Karpas-422 (cell line): ENCODE data around the gene DOCK4. TPM values are rescaled to one million over a fixed set of nuclear protein-coding genes. Genes with fewer than 3 reads are reported as not detected.

Experiments used
- DNase-seq: peaks from one replicate; pipeline ENCODE4 v3.0.0-alpha.2; 2015
- H2AFZ ChIP-seq: fragments of 200-600 bp; sonication (generic); 2 replicates; pipeline ENCODE4 v1.6.1; 2014; ENCODE audit warnings: antibody characterized with exemption, low read length, mixed read lengths
- H3K27ac ChIP-seq: fragments of 200-600 bp; sonication (generic); 2 replicates; pipeline ENCODE4 v1.5.1; 2014; ENCODE audit warnings: mild to moderate bottlenecking, low read length, moderate library complexity
- H3K27me3 ChIP-seq: fragments of 200-600 bp; sonication (generic); 2 replicates; pipeline ENCODE4 v1.6.1; 2014; ENCODE audit warnings: low read length, mixed read lengths
- H3K36me3 ChIP-seq: fragments of 200-600 bp; sonication (generic); 2 replicates; pipeline ENCODE4 v1.6.1; 2014; ENCODE audit warnings: low read length, mixed read lengths; ENCODE audit not compliant: insufficient read depth
- H3K4me1 ChIP-seq: fragments of 200-600 bp; sonication (generic); 2 replicates; pipeline ENCODE4 v1.6.1; 2014; ENCODE audit warnings: mild to moderate bottlenecking, low read length, mixed read lengths
- H3K4me2 ChIP-seq: fragments of 200-600 bp; sonication (generic); 2 replicates; pipeline ENCODE4 v1.6.1; 2014; ENCODE audit warnings: low read length, low read depth, mild to moderate bottlenecking; ENCODE audit not compliant: poor library complexity, severe bottlenecking
- H3K4me3 ChIP-seq: fragments of 200-600 bp; sonication (generic); 2 replicates; pipeline ENCODE4 v1.5.1; 2014; ENCODE audit warnings: mild to moderate bottlenecking, antibody characterized with exemption, low read length, mixed read lengths
- H3K79me2 ChIP-seq: fragments of 200-600 bp; sonication (generic); 2 replicates; pipeline ENCODE4 v1.6.1; 2014; ENCODE audit warnings: mild to moderate bottlenecking, low read length, mixed read lengths
- H3K9ac ChIP-seq: fragments of 200-600 bp; sonication (generic); 2 replicates; pipeline ENCODE4 v1.6.0; 2014; ENCODE audit warnings: low read length
- H3K9me2 ChIP-seq: fragments of 200-600 bp; sonication (generic), shearing (Covaris generic); replicated peaks from 2 replicates; pipeline ENCODE4 v1.6.0; 2014; ENCODE audit warnings: mild to moderate bottlenecking, low read length, moderate library complexity; ENCODE audit not compliant: insufficient read depth
- H3K9me3 ChIP-seq: fragments of 300-700, 200-600 bp; sonication (generic); 2 replicates; pipeline ENCODE4 v1.6.1; 2014; ENCODE audit warnings: low read length, mixed read lengths
- H4K20me1 ChIP-seq: fragments of 200-600 bp; sonication (generic); 2 replicates; pipeline ENCODE4 v1.6.1; 2014; ENCODE audit warnings: mild to moderate bottlenecking, antibody characterized with exemption, low read length, low read depth; ENCODE audit not compliant: insufficient read depth
- total RNA-seq: library from RNA; depleted of rRNA; stranded (reverse); fragments of >200 nt; shearing (Covaris generic); gene quantifications from 2 replicates; pipeline ENCODE4 v1.2.3, GENCODE V29; 2014; ENCODE audit warnings: low replicate concordance

Gene DOCK4
- total RNA-seq, 1 experiment from 2014 or later = 0.07 TPM

DNA sequence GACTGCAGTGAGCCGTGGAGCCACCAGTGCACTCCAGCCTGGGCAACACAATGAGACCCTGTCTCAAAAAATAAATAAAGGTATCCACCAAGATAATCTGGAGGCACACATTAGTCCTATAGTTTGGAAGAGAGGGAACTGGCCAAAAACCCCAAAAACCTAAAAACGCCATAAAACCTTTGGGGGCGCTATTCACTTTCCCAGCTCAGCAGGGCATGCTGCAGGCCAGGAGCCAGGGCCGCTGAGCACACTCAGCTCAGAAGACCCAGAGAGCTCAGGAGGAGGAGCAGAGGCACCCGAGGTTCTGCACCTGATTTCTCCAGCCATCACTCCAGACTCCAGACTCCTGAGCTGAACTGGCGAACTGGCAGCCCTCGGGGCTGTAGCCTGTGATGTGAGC lies 476.7 kb downstream of the DOCK4 start:
- H3K9ac ChIP-seq = no peak overlapping the region
- DNase-seq = no peak
- no peaks in the 10 kb centered on the region for H3K4me1 ChIP-seq
- no peaks in the 10 kb centered on the region for H3K79me2 ChIP-seq
- no peak overlapping the region for H3K27ac ChIP-seq
- H3K36me3 ChIP-seq = no peaks in the 10 kb centered on the region
- H4K20me1 ChIP-seq = no peaks in the 10 kb centered on the region
- no peak overlapping the region for H3K4me3 ChIP-seq
- no peaks in the 10 kb centered on the region for H3K9me3 ChIP-seq
- H3K27me3 ChIP-seq = no peaks in the 10 kb centered on the region
- H2AFZ ChIP-seq = no peak overlapping the region
- no peaks in the 10 kb centered on the region for H3K9me2 ChIP-seq
- H3K4me2 ChIP-seq = no peak overlapping the region

DNA sequence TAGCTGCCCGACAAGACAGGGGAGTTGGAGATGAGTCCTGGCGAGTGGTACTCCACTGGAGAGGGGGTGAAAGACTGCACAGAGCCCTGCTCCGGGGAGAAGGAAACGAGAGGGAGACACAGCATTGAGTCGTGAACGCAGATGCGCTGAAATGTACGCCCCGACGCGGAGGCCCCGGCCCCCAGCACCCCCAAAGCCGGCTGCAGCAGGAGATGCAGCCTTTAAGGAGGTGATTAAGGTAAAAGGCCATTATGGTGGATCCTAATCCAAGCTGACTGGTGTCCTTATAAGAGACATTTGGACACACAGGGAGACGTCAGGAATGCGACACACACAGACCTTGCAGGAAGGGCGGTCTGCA lies 477.6 kb downstream of the DOCK4 start:
- H3K9me2 ChIP-seq = no peaks in the 10 kb centered on the region
- H2AFZ ChIP-seq = no peak overlapping the region
- H3K27ac ChIP-seq = no peak overlapping the region
- no peaks in the 10 kb centered on the region for H3K36me3 ChIP-seq
- no peak overlapping the region for H3K4me2 ChIP-seq
- no peaks in the 10 kb centered on the region for H3K79me2 ChIP-seq
- no peak overlapping the region for H3K9ac ChIP-seq
- H3K4me1 ChIP-seq = no peaks in the 10 kb centered on the region
- H3K4me3 ChIP-seq = no peak overlapping the region
- DNase-seq = no peak
- H4K20me1 ChIP-seq = no peaks in the 10 kb centered on the region
- no peaks in the 10 kb centered on the region for H3K27me3 ChIP-seq
- H3K9me3 ChIP-seq = no peaks in the 10 kb centered on the region

DNA sequence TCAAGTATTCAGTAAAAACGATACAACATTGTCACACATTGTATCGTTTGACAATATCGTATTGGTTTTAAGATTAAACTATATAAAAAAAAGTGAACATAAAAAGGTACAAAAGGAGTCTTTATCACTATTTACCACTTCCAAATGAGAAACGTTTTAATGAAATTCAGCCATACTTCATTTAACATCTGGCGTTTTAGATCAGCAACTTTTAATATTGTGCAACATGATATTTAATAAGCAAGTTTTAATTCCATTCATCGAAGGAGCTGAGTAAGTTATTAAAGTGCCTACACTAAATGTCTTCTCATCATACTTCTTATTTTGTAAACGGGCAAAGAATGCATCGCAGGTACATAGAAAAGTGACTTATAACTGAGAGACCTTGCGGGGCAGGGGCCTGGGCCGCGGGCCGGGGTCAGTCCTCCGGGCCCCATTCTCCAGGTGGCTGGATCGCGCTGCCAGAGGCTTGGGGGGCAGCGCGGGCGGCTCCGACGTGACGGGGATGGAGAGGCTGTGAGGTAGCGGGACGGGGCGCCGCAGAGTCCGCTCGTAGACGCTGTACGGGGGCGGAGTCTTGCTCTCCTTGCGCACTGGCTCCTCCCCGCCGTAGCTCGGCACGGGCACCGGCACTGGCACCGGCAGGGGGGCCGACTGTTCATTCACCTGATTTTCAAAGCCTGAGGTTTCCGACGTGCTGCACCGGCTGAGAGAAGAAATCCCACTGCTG lies 478.1 kb downstream of the DOCK4 start:
- Histone ChIP-seq H3K9ac (no peak overlapping the region), H3K4me1 (no peaks in the 10 kb centered on the region), H2AFZ (no peak overlapping the region), H3K27me3 (no peaks in the 10 kb centered on the region), H3K9me3 (no peaks in the 10 kb centered on the region), H3K27ac (no peak overlapping the region), H3K79me2 (no peaks in the 10 kb centered on the region), H3K4me2 (no peak overlapping the region), H3K36me3 (no peaks in the 10 kb centered on the region), H4K20me1 (no peaks in the 10 kb centered on the region), H3K4me3 (no peak overlapping the region), H3K9me2 (no peaks in the 10 kb centered on the region)
- no peak for DNase-seq

DNA sequence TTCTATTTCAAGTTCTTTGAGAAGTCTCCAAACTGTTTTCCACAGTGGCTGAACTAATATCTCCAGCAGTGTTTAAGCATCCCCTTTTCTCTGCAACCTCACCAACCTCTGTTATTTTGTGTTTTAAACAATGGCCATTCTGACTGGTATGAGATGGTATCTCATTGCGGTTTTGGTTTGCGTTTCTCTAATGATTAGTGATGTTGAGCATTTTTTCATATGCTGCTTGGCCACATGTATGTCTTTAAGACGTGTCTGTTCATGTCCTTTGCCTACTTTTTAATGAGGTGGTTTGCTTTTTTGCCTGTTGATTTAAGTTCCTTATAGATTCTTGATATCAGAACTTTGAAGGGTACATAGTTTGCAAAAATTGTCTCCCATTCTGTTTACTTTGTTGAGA lies 487.3 kb downstream of the DOCK4 start:
- Histone ChIP-seq H3K4me3 (no peak overlapping the region), H3K9me2 (no peaks in the 10 kb centered on the region), H2AFZ (no peak overlapping the region), H3K79me2 (no peaks in the 10 kb centered on the region), H3K27me3 (no peaks in the 10 kb centered on the region), H4K20me1 (no peaks in the 10 kb centered on the region), H3K36me3 (no peaks in the 10 kb centered on the region), H3K9ac (no peak overlapping the region), H3K4me1 (no peaks in the 10 kb centered on the region), H3K27ac (no peak overlapping the region), H3K4me2 (no peak overlapping the region), H3K9me3 (no peaks in the 10 kb centered on the region)
- DNase-seq = no peak

DNA sequence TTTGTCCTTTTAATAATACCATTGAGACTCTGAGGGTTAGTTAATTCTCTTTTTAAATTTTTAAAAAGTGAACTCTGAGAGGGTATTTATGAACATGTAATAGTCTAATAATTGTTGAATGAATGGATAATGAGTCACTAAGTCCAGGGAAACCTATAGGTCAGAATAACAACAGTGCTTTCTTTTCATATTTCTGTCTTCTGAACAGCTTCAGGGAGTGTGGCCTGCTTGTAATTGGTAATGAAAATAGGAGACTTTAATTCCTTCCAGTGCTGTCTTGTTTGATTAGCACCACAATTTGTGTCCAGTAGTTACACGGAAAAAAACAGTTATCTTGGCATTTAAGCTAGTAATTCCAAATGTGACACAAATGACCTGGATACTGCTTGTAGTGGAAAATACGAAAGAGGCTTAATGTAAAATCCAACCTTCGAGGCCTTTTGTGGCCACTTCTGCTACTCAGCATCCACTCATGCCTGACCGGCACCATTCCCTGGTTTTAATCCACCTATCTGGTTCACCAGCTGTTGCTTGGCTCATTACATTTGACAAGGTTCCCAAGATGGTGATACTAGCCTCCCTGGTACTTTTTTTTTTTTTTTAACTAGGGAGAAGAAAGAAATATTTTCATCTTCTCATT lies 494.7 kb downstream of the DOCK4 start:
- H3K27me3 ChIP-seq = no peaks in the 10 kb centered on the region
- no peaks in the 10 kb centered on the region for H3K9me2 ChIP-seq
- DNase-seq = no peak
- H3K79me2 ChIP-seq = no peaks in the 10 kb centered on the region
- no peak overlapping the region for H3K27ac ChIP-seq
- no peaks in the 10 kb centered on the region for H3K9me3 ChIP-seq
- H3K9ac ChIP-seq = no peak overlapping the region
- H3K36me3 ChIP-seq = no peaks in the 10 kb centered on the region
- no peak overlapping the region for H2AFZ ChIP-seq
- H3K4me3 ChIP-seq = no peak overlapping the region
- H4K20me1 ChIP-seq = no peaks in the 10 kb centered on the region
- no peak overlapping the region for H3K4me2 ChIP-seq
- no peaks in the 10 kb centered on the region for H3K4me1 ChIP-seq

DNA sequence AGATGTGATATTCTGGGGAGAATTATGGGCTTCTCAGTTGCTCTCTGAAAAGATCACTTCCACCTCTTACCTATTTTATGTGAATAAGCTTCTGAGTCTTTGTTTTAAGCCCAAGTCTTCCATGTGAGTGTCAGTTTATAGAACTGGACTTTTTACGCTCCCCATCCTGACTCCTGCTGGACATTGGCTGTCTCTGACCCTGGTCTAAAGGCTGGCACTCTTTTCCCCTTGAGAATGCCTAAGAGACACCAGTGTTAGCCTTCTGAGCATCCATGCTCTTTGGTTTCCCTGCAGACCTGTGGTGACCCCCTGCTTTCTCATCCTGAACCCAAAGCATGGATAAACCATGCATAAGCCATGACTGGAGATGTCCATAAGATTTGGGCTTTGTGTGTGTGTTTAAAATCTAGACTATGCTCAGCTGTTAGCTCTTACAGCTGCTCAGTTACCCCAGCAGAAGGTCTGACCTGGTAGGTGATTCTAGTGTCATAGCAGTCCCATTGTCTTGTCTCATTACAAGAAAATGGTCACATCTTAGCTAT lies 495.3 kb downstream of the DOCK4 start:
- Histone ChIP-seq H4K20me1 (no peaks in the 10 kb centered on the region), H3K9me2 (no peaks in the 10 kb centered on the region), H3K4me2 (no peak overlapping the region), H2AFZ (no peak overlapping the region), H3K9ac (no peak overlapping the region), H3K36me3 (no peaks in the 10 kb centered on the region), H3K27me3 (no peaks in the 10 kb centered on the region), H3K79me2 (no peaks in the 10 kb centered on the region), H3K27ac (no peak overlapping the region), H3K4me1 (no peaks in the 10 kb centered on the region), H3K4me3 (no peak overlapping the region), H3K9me3 (no peaks in the 10 kb centered on the region)
- DNase-seq = no peak

DNA sequence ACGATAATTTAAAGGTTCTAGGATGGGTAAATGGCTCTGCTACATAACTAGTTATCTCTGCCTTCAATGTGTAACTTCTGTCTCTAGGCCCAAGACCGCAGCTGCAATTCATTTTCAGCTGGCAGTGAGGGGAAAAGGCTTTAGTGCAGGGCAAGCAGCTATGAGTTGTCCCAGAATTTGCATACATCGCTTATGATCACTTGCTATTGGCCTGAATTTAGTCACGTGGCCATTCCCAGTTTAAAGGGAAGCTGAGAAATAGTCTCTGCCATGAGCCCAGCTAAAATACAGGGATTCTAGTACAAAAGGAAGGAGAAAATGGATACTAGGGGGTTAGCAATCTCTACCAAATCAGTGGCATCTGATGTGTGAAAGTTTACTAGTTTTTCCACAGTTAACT lies 498.1 kb downstream of the DOCK4 start:
- H3K4me1 ChIP-seq = no peaks in the 10 kb centered on the region
- no peak overlapping the region for H2AFZ ChIP-seq
- H3K9me2 ChIP-seq = no peaks in the 10 kb centered on the region
- no peaks in the 10 kb centered on the region for H3K27me3 ChIP-seq
- H3K4me2 ChIP-seq = no peak overlapping the region
- H3K36me3 ChIP-seq = no peaks in the 10 kb centered on the region
- no peaks in the 10 kb centered on the region for H3K9me3 ChIP-seq
- H3K9ac ChIP-seq = no peak overlapping the region
- DNase-seq = no peak
- no peaks in the 10 kb centered on the region for H4K20me1 ChIP-seq
- H3K79me2 ChIP-seq = no peaks in the 10 kb centered on the region
- no peak overlapping the region for H3K27ac ChIP-seq
- no peak overlapping the region for H3K4me3 ChIP-seq

DNA sequence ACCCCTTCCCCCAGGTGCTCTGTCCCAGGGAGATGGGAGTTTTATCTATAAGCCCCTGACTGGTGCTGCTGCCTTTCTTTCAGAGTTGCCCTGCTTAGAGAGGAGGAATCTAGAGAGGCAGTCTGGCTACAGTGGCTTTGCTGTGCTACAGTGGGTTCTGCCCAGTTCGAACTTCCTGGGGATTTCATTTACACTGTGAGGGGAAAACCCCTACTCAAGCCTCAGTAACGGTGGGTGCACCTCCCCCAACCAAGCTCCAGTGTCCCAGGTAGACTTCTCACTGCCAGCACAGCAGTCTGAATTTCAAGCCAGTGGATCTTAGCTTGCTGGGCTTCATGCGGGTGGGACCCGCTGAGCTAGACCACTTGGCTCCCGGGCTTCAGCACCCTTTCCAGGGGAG lies 500.4 kb downstream of the DOCK4 start:
- H3K4me1 ChIP-seq = no peaks in the 10 kb centered on the region
- H2AFZ ChIP-seq = no peak overlapping the region
- no peaks in the 10 kb centered on the region for H4K20me1 ChIP-seq
- H3K4me2 ChIP-seq = no peak overlapping the region
- H3K79me2 ChIP-seq = no peaks in the 10 kb centered on the region
- H3K36me3 ChIP-seq = no peaks in the 10 kb centered on the region
- no peaks in the 10 kb centered on the region for H3K9me3 ChIP-seq
- no peaks in the 10 kb centered on the region for H3K27me3 ChIP-seq
- H3K4me3 ChIP-seq = no peak overlapping the region
- H3K27ac ChIP-seq = no peak overlapping the region
- no peaks in the 10 kb centered on the region for H3K9me2 ChIP-seq
- no peak overlapping the region for H3K9ac ChIP-seq
- DNase-seq = no peak
